Measurements from ENCODE around the gene PORCN. TPM values are rescaled to one million over a fixed set of nuclear protein-coding genes. Genes with fewer than 3 reads are reported as not detected.

Gene PORCN
- total and polyA plus RNA-seq, 9 of the 15 experiments (the other 6 are each of a cell fraction or from before 2014, with no cell fraction given), result 0.34 to 5.1 (median 2.8) TPM

DNA sequence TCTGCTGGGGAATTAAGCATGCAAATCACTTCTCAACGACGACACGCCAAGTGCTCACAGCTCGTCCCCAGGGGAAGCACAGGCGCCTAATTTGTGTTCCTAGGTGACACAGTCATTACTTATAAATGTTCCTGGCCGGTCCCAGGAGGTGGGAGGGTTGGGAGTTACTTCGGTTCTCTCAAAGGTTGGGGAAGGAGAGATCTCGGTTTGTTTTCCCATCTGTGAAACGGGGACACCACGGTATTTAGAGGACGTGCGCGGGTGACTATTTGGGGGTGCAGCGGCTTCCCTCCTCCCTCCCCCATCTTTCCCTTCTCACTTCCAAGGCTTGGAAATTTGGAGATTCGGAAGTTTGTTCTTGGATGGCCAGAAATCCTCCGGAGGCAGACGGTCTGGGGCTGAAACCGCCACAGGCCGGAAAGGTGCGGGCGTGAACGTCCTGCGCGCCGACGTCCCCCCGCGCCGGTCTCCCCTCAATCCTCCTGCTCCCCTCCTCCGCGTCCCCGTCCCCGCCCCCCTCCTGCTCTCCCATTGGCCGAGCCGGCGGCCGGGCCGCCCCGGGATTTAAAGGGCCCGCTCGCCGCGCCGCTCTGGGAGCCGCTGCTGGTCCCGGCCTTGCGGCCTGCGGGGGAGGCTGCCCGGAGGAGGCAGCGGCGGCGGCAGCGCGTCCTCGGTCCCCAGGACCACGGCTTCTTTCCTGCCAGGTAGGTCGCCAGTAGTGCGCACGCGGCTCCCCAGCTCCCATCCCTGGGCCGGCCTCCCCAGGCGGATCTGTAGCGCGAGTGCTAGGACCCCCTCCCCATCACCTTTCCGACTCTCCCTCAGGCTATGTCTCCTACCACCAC is at the start of gene PORCN (continued):
- peak; percentile 62 to 67 for TF ChIP-seq NRF1 (conservative IDR thresholded peaks at IDR 0.05 in 1 of 2, IDR thresholded peaks at IDR 0.05 in 1 of 2)
- peak; percentile 26; the same call in 1 of the 2 replicates for TF ChIP-seq SMAD4 (CRISPR knock-in tag; conservative IDR thresholded peaks at IDR 0.05)
- 0 out of 2 replicates have a peak, but pooled peaks have one; percentile 11 for TF ChIP-seq TEAD4 (IDR thresholded peaks at IDR 0.05; ENCODE audit: low read length)
- TF ChIP-seq TEAD4 (CRISPR knock-in tag; IDR thresholded peaks at IDR 0.05; ENCODE audit: borderline replicate concordance), result no peak
- TF ChIP-seq ZEB2 (IDR thresholded peaks at IDR 0.05), result 0 out of 2 replicates have a peak, but pooled peaks have one; percentile 36
- TF ChIP-seq CREM (IDR thresholded peaks at IDR 0.05; ENCODE audit: low read depth), result 0 out of 2 replicates have a peak, but pooled peaks have one; percentile 43
- TF ChIP-seq NEUROD1 (IDR thresholded peaks at IDR 0.05; ENCODE audit: borderline replicate concordance, low read depth, low read length, partially characterized antibody), result peak; percentile 50
- no peak for TF ChIP-seq ZNF764 (CRISPR knock-in tag; IDR thresholded peaks at IDR 0.05; ENCODE audit: low read depth)
- TF ChIP-seq LARP7 (IDR thresholded peaks at IDR 0.05), result no peak
- TF ChIP-seq PRPF4 (IDR thresholded peaks at IDR 0.05; ENCODE audit: insufficient read depth, low read depth, low read length, poor library complexity, severe bottlenecking), result no peak
- TF ChIP-seq MBD2 (IDR thresholded peaks at IDR 0.05; ENCODE audit: borderline replicate concordance, low read depth), result peak; percentile 40; the same call in 1 of the 2 replicates
- 0 out of 2 replicates have a peak, but pooled peaks have one; percentile 11 for TF ChIP-seq DPF2 (IDR thresholded peaks at IDR 0.05)
- TF ChIP-seq TOE1 (IDR thresholded peaks at IDR 0.05; ENCODE audit: borderline replicate concordance), result peak; percentile 55; the same call in 1 of the 2 replicates
- TF ChIP-seq TOE1 (CRISPR knock-in tag; IDR thresholded peaks at IDR 0.05; ENCODE audit: borderline replicate concordance, low read depth), result no peak
- no peak for TF ChIP-seq WHSC1 (IDR thresholded peaks at IDR 0.05; ENCODE audit: low read length)
- peak; percentile 86 for TF ChIP-seq PCBP1 (IDR thresholded peaks at IDR 0.05; ENCODE audit: low read depth, low read length, poor library complexity, severe bottlenecking)
- TF ChIP-seq, protein P1, sequence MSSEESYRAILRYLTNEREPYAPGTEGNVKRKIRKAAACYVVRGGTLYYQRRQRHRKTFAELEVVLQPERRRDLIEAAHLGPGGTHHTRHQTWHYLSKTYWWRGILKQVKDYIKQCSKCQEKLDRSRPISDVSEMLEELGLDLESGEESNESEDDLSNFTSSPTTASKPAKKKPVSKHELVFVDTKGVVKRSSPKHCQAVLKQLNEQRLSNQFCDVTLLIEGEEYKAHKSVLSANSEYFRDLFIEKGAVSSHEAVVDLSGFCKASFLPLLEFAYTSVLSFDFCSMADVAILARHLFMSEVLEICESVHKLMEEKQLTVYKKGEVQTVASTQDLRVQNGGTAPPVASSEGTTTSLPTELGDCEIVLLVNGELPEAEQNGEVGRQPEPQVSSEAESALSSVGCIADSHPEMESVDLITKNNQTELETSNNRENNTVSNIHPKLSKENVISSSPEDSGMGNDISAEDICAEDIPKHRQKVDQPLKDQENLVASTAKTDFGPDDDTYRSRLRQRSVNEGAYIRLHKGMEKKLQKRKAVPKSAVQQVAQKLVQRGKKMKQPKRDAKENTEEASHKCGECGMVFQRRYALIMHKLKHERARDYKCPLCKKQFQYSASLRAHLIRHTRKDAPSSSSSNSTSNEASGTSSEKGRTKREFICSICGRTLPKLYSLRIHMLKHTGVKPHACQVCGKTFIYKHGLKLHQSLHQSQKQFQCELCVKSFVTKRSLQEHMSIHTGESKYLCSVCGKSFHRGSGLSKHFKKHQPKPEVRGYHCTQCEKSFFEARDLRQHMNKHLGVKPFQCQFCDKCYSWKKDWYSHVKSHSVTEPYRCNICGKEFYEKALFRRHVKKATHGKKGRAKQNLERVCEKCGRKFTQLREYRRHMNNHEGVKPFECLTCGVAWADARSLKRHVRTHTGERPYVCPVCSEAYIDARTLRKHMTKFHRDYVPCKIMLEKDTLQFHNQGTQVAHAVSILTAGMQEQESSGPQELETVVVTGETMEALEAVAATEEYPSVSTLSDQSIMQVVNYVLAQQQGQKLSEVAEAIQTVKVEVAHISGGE (CRISPR knock-in tag; IDR thresholded peaks at IDR 0.05), result peak in 1 of 3 experiments; percentile 94; a peak in 2 of 6 replicates
- TF ChIP-seq PHF8 (IDR thresholded peaks at IDR 0.05; ENCODE audit: borderline replicate concordance, low read length), result peak; percentile 71; the same call in 1 of the 2 replicates
- peak; percentile 47 for TF ChIP-seq TBP (optimal IDR thresholded peaks at IDR 0.05; ENCODE audit: low read depth, low read length)
- 0 out of 2 replicates have a peak, but pooled peaks have one; percentile 36 for TF ChIP-seq MIER1 (IDR thresholded peaks at IDR 0.05; ENCODE audit: low read depth)
- TF ChIP-seq, protein P2, sequence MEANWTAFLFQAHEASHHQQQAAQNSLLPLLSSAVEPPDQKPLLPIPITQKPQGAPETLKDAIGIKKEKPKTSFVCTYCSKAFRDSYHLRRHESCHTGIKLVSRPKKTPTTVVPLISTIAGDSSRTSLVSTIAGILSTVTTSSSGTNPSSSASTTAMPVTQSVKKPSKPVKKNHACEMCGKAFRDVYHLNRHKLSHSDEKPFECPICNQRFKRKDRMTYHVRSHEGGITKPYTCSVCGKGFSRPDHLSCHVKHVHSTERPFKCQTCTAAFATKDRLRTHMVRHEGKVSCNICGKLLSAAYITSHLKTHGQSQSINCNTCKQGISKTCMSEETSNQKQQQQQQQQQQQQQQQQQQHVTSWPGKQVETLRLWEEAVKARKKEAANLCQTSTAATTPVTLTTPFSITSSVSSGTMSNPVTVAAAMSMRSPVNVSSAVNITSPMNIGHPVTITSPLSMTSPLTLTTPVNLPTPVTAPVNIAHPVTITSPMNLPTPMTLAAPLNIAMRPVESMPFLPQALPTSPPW (CRISPR knock-in tag; IDR thresholded peaks at IDR 0.05), result peak; percentile 78
- TF ChIP-seq RBM25 (IDR thresholded peaks at IDR 0.05; ENCODE audit: low read depth, low read length, severe bottlenecking), result peak; percentile 73
